Lower leg skin (tissue), 4 donors: Measurements from ENCODE around the gene PLXNA2. TPM values are rescaled to one million over a fixed set of nuclear protein-coding genes. Genes with fewer than 3 reads are reported as not detected.

ENCODE experiments used
- DNase-seq, 2 donors: peaks; one replicate each; pipeline ENCODE4 v3.0.0-alpha.2; 2019; ENCODE audit warnings: low spot score in 2 of 2
- H3K4me3 ChIP-seq: fragments of 200-600 bp; sonication (generic); 2 replicates; pipeline ENCODE4 v1.5.1; 2017; ENCODE audit warnings: mild to moderate bottlenecking, low read depth; ENCODE audit not compliant: poor library complexity, severe bottlenecking
- CTCF ChIP-seq, 3 donors: fragments of 450-650 bp; IDR thresholded peaks; one replicate each; pipeline ENCODE4 v1.5.1; 2016; ENCODE audit warnings: antibody characterized with exemption in 3 of 3, mild to moderate bottlenecking in 3 of 3, moderate library complexity in 2 of 3
- POLR2A ChIP-seq, 2 donors: fragments of 450-650 bp; IDR thresholded peaks; one replicate each; pipeline ENCODE4 v1.6.1; 2016 to 2017; ENCODE audit warnings: antibody characterized with exemption in 2 of 2, mild to moderate bottlenecking in 1 of 2, moderate library complexity in 1 of 2
- whole genome bisulfite sequencing, 2 donors: methylation state at CpG; one replicate each; pipeline ENCODE4 v1.1.5; 2018; 5-methylcytosine and 5-hydroxymethylcytosine counted together
- intact Hi-C: fragments of 100-400 bp; cut with DNase I; formaldehyde crosslinking; loops from one replicate; pipeline ENCODE4 v1.15.0; 2023; ENCODE audit warnings: low total_unique reads
- total RNA-seq, 4 donors: library from RNA; depleted of rRNA; stranded (reverse); fragments of >200 nt; gene quantifications; one replicate each; pipeline ENCODE4 v1.1.0, GENCODE V29; 2016

PLXNA2 gene
- total RNA-seq, 4 donors from 2014 or later = 27.4 to 44.2 (median 36.9) TPM

GRCh38 chr1:208031932-208032320 is 212.3 kb downstream of the PLXNA2 start:
- 85 to 88% methylated on average over 4 of the region's 4 CpGs for WGBS, 2 donors
- intact Hi-C loops = no loop called here
- H3K4me3 ChIP-seq = no peak overlapping the region
- no peak for DNase-seq
- TF ChIP-seq CTCF (IDR thresholded peaks at IDR 0.05) (no peak), POLR2A (IDR thresholded peaks at IDR 0.05) (no peak)

- 82 to 85% methylated on average over 10 of the region's 10 CpGs for WGBS, 2 donors
- no peak overlapping the region for H3K4me3 ChIP-seq
- TF ChIP-seq POLR2A (IDR thresholded peaks at IDR 0.05) = no peak
- TF ChIP-seq CTCF (IDR thresholded peaks at IDR 0.05) = no peak
- DNase-seq = no peak
- intact Hi-C loops = no loop called here
These were observed 212.8 kb downstream of the PLXNA2 start for GRCh38 chr1:208031316-208031931.

- TF ChIP-seq CTCF (IDR thresholded peaks at IDR 0.05) (no peak), POLR2A (IDR thresholded peaks at IDR 0.05) (no peak)
- DNase-seq = no peak
- H3K4me3 ChIP-seq = no peak overlapping the region
- 55 to 60% methylated on average over 12 of the region's 12 CpGs for WGBS, 2 donors
- intact Hi-C loops = no loop called here
These were observed 213.7 kb downstream of the PLXNA2 start for GRCh38 chr1:208030288-208031091.

GRCh38 chr1:208029381-208030287 is 214.6 kb downstream of the PLXNA2 start:
- 40 to 53% methylated on average over 5 to 9 of the region's 13 CpGs for WGBS, 2 donors
- H3K4me3 ChIP-seq = no peak overlapping the region
- intact Hi-C loops = no loop called here
- DNase-seq = no peak
- TF ChIP-seq CTCF (IDR thresholded peaks at IDR 0.05) (no peak), POLR2A (IDR thresholded peaks at IDR 0.05) (no peak)

- DNase-seq = no peak
- WGBS, 2 donors = 54 to 55% methylated on average over 7 of the region's 7 CpGs
- H3K4me3 ChIP-seq = no peak overlapping the region
- intact Hi-C loops = no loop called here
- TF ChIP-seq POLR2A (IDR thresholded peaks at IDR 0.05) = no peak
- no peak for TF ChIP-seq CTCF (IDR thresholded peaks at IDR 0.05)
These were observed 215.7 kb downstream of the PLXNA2 start for GRCh38 chr1:208028526-208028925.
